K562 (cell line): ENCODE measurements around the gene DHDDS.

ENCODE experiments used
- CTCF ChIP-seq, 3 experiments: IDR thresholded peaks in 2 of 3; conservative IDR thresholded peaks in 1 of 3; 2 replicates each; pipeline ENCODE4 v1.5.1; 2011 to 2012; ENCODE audit warnings: low read length in 3 of 3, mild to moderate bottlenecking in 3 of 3, control low read depth in 2 of 3, improper control_type of control experiment in 1 of 3, inconsistent platforms in 1 of 3, low read depth in 1 of 3, mixed read lengths in 1 of 3, moderate library complexity in 1 of 3; ENCODE audit not compliant: insufficient read depth in 2 of 3
- SMC3 ChIP-seq: conservative IDR thresholded peaks from 2 replicates; pipeline ENCODE4 v1.6.1; 2011; ENCODE audit warnings: low read depth, low read length, improper control_type of control experiment; ENCODE audit not compliant: insufficient read depth
- TF ChIP-seq, protein P1 (sequence below): fragments of 450-650 bp; formaldehyde crosslinking; IDR thresholded peaks from 2 replicates; pipeline ENCODE4 v1.4.0; 2022; ENCODE audit warnings: missing genetic modification characterization

DNA sequence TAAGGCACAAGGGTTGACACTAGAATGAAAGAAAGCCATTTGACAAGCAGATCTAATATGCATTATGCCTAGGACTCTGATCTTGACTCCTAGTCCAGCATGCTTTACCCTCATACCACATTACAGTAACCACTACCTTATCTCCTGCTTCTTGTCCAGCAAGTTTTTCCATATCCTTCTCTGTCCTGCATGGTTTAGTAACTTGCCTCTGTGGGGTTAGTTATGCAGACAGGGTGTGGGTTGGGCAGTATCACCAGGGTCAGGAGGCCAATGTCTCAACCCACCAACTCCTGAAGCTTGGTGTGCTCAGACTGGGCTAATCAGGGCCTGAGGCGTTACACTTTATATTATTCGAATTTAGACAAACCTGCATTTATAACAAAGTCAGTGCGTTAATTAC, 18.8 kb downstream of the DHDDS start:
- TF ChIP-seq, protein P1, sequence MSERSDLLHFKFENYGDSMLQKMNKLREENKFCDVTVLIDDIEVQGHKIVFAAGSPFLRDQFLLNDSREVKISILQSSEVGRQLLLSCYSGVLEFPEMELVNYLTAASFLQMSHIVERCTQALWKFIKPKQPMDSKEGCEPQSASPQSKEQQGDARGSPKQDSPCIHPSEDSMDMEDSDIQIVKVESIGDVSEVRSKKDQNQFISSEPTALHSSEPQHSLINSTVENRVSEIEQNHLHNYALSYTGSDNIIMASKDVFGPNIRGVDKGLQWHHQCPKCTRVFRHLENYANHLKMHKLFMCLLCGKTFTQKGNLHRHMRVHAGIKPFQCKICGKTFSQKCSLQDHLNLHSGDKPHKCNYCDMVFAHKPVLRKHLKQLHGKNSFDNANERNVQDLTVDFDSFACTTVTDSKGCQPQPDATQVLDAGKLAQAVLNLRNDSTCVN, result no peak
- no peak for TF ChIP-seq SMC3
- no peak for TF ChIP-seq CTCF (IDR thresholded peaks at IDR 0.05 in 2 of 3, conservative IDR thresholded peaks at IDR 0.05 in 1 of 3; ENCODE audit: insufficient read depth in 2 of 3, low read depth in 1 of 3, low read length in 3 of 3)
